SK-N-SH (cell line): ENCODE data around the gene PGRMC2.

ENCODE experiments used
- CTCF ChIP-seq: fragments of 200-600 bp; sonication (generic); IDR thresholded peaks from 2 replicates; pipeline ENCODE4 v1.6.1; 2017; ENCODE audit warnings: antibody characterized with exemption, mild to moderate bottlenecking, moderate library complexity
- EZH2phosphoT487 ChIP-seq: fragments of 200-600 bp; sonication (generic); IDR thresholded peaks from 2 replicates; pipeline ENCODE4 v1.6.1; 2017; ENCODE audit warnings: low read depth, mixed run types, mild to moderate bottlenecking, antibody characterized with exemption, moderate library complexity, borderline replicate concordance
- JUND ChIP-seq: IDR thresholded peaks from 2 replicates; pipeline ENCODE4 v1.4.0; 2012
- MAX ChIP-seq: IDR thresholded peaks from 2 replicates; pipeline ENCODE4 v1.4.0; 2012; ENCODE audit warnings: low read depth
- REST ChIP-seq: IDR thresholded peaks from 2 replicates; pipeline ENCODE4 v1.6.1; 2012; ENCODE audit warnings: mild to moderate bottlenecking, low read depth, low read length, moderate library complexity
- TEAD4 ChIP-seq: IDR thresholded peaks from 2 replicates; pipeline ENCODE4 v1.4.0; 2012; ENCODE audit warnings: mild to moderate bottlenecking, borderline replicate concordance; ENCODE audit not compliant: insufficient read depth

GRCh38 chr4:128310266-128310697 is 22.7 kb upstream of the PGRMC2 start:
- TF ChIP-seq CTCF (peak; percentile 25; the same call in 1 of the 2 replicates), REST (no peak), EZH2phosphoT487 (no peak), MAX (no peak), JUND (no peak), TEAD4 (no peak)
